Vagina (tissue), 2 donors: ENCODE data around the gene SCN4B.

Experiments
- CTCF ChIP-seq, 3 experiments: fragments of 450-650 bp in 2 of 3; fragments of 200-600 bp in 1 of 3; sonication (generic) in 1 of 3; IDR thresholded peaks; one replicate each; pipeline ENCODE4 v1.5.1; 2017 to 2019; ENCODE audit warnings: antibody characterized with exemption in 3 of 3, mild to moderate bottlenecking in 2 of 3, moderate library complexity in 2 of 3
- POLR2A ChIP-seq, 2 donors: fragments of 450-650 bp; IDR thresholded peaks; one replicate each; pipeline ENCODE4 v1.6.1; 2017; ENCODE audit warnings: antibody characterized with exemption in 2 of 2, mild to moderate bottlenecking in 2 of 2, moderate library complexity in 2 of 2

- TF ChIP-seq POLR2A (IDR thresholded peaks at IDR 0.05), result no peak
- TF ChIP-seq CTCF (IDR thresholded peaks at IDR 0.05), result no peak
Observed at GRCh38 chr11:118115048-118115447, 37.6 kb downstream of the SCN4B start.
